Limb (tissue), 2 donors: ENCODE data around the gene CDR2L.

Experiments used
- DNase-seq, 2 donors: peaks; one replicate each; pipeline ENCODE4 v3.0.0-alpha.2; 2016; ENCODE audit errors: extremely low spot score in 2 of 2

Gene CDR2L

GRCh38 chr17:74987418-74987908 is at the start of gene CDR2L:
Gene CDR2L, plus strand, starts transcription at chr17:74987632. Its CDS starts 412 bp downstream, at chr17:74988044.
- DNase-seq: peak; percentile 94 to 97

GRCh38 chr17:74938194-74938950 is 49.1 kb upstream of the CDR2L start:
- DNase-seq: no peak

DNA sequence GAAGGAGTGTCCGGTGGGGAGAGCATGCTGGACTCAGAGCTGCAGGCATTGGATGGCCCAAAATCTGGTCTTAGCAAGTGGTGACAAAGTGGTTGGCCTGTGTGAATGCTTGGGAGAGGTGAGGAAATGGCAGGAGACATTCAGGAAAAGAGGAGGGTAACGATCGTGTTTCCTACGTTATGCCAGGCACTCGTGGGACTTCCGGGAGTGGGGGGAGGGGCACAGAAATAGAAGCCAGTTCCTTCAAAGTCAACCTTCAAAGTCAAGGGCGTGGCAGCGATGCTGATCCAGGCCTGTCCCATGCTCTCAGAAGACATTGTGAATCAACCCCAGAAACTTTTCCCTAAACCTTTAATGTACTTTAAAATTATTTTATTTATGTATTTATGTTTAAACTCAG is 47.9 kb upstream of the CDR2L start:
- no peak for DNase-seq

DNA sequence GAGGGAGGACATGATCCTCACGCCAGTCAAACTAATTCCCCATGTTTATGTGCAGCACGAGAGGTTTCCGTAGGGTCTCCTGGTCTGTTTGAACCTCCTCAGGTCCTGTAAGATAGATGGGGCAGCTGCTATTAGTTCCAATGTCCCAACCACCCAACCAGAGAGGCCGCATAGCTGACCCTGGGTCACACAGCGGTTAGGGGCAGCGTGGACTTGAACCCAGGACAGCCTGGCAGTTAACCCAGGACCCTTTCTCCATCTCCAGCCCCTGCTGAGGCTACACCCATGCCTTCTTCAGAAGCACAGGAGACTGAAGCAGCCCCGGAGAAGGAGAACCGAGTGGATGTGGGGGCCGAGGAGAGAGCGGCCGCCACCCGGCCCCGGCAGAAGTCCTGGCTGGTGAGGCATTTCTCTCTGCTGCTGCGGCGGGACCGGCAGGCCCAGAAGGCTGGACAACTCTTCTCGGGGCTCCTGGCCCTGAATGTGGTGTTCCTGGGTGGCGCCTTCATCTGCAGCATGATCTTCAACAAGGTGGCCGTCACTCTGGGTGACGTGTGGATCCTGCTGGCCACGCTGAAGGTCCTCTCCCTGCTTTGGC is 46.2 kb upstream of the CDR2L start:
- DNase-seq: no peak

DNA sequence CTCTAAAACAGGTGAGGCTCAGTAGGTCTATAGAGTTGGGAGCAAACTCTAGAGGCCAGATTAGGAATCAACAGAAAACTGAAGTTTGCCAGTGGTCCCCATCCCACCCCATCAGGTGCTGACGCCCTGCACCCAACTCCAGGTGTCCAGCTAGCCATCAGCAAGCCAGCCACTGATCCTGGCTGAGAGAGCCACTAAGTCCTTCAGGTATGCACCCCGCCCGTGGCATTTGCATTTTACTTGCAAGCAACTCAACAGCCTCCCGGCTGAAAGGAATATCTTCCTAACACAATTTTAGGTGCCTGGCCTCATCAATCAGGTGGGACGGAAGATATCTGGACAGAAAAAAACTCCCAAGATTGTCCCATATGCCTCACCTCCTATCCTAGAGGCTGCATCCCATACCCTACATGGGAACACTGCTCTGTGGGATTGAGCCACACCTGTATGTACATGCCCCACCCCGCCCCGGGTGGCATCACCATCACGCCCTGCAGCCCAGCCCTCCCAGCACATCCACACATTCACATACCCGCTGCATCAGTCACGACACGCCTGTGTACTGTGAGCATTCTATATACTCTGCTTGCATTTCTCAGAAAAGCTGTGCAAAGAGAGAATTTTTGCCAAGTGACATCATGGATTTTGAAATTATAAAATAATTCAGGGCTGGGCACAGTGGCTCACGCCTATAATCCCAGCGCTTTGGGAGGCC is 43.5 kb upstream of the CDR2L start:
- DNase-seq: no peak

DNA sequence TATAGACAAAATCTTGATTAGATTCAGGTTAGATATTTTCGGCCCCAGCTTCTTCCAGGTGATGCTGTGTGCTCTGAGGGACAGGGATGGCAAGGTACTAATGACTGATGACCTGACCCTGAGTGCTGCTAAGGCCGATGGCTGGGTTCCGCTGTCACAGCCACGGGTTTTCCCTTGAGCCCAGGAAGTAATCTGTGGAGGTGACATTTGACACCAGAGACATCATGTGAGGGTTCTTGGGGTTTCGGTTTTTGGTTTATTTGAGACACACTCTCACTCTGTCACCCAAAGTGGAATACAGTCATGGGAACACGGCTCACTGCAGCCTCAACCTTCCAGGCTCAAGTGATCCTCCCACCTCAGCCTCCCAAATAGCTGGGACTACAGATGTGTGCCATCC is 41.9 kb upstream of the CDR2L start:
- DNase-seq: no peak

DNA sequence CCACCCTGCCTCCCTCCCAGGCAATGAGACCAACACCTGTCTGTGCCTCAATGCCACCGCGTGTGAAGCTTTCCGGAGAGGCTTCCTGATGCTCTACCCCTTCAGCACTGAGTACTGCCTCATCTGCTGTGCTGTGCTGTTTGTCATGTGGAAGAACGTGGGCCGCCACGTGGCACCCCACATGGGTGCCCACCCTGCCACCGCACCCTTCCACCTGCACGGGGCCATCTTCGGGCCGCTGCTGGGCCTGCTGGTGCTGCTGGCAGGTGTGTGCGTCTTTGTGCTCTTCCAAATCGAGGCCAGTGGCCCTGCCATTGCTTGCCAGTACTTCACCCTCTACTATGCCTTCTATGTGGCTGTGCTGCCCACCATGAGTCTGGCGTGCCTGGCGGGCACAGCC is 40.8 kb upstream of the CDR2L start:
- no peak for DNase-seq

DNA sequence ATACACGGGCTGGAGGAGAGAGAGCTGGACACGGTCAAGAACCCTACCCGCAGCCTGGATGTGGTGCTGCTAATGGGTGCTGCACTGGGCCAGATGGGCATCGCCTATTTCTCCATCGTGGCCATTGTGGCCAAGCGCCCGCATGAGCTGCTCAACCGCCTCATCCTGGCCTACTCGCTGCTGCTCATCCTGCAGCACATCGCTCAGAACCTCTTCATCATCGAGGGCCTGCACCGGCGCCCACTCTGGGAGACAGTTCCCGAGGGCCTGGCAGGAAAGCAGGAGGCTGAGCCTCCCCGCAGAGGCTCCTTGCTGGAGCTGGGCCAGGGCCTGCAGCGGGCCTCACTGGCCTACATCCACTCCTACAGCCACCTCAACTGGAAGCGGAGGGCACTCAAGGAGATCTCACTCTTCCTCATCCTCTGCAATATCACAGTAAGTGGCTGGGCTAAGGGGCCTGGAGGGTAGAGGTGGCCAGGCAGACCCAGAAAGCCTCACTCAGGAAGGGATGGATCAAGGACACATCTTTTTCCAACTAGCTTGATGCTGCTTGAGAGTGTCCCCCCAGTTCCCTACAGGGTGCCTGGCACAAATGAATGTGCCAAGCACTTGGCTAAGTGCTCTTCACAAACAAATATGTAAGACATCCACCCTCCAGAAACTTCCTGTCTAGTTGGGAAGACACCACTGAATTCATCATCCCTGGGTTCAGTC is 40.2 kb upstream of the CDR2L start:
- DNase-seq: no peak

DNA sequence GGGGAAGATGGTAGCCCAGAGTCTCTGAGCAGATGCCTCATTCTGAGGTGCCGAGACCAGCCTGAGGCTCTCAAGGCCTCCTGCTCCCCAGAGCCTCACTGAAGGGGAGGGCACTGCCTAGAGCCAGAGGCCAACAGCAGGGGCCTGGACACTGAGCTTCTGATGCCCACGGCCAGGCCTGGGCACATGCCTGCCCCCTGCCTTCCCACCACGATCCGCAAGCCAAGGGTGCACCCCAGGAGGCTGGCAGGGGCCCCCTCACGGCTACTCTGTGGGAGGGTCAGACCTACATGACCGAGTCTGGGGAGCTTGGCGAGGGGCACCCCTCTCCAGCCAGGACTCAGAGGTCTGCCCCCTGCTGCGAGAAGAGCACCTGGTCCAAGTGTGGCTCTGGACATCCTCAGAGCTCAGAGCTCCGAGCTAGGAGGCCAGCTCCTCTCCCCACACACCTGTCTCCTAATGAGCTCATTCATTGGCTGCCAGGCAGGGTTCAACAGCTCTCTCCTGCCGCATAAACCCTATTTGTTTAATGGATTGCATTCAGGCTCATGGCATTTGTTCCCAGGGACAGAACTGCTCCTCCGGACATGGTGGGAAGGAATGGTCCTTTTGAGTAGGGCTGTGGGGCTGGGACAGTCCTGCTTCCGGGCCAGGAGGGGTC is 37.8 kb upstream of the CDR2L start:
- DNase-seq: no peak

DNA sequence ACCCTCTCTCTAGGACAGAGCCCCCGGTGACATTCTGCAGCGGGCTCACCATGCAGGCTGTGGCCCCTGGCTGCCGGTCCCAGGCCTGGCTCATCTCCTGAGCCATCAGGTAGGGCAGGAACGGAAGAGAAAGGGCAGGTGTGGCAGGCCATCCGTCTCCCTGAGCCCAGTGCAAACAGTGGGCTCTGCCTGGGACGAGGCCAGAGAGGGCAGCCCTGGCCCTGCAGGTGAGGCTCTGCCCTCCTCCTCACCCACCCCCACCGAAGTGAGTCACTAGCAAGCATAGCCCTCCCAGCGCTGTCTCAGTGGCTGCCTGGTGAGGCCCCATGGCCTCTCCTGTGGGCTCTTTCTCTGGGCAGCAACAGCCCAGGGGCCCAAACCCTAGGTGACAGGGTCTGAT is 37.2 kb upstream of the CDR2L start:
- DNase-seq: no peak

GRCh38 chr17:74951065-74951464 is 36.4 kb upstream of the CDR2L start:
- DNase-seq: no peak

GRCh38 chr17:74951680-74952421 is 35.6 kb upstream of the CDR2L start:
- no peak for DNase-seq

GRCh38 chr17:74952431-74953133 is 34.9 kb upstream of the CDR2L start:
- no peak for DNase-seq

- DNase-seq: no peak
Observed at GRCh38 chr17:74953134-74953687, 34.2 kb upstream of the CDR2L start.

- no peak for DNase-seq
Observed at GRCh38 chr17:74954115-74954514, 33.3 kb upstream of the CDR2L start.

DNA sequence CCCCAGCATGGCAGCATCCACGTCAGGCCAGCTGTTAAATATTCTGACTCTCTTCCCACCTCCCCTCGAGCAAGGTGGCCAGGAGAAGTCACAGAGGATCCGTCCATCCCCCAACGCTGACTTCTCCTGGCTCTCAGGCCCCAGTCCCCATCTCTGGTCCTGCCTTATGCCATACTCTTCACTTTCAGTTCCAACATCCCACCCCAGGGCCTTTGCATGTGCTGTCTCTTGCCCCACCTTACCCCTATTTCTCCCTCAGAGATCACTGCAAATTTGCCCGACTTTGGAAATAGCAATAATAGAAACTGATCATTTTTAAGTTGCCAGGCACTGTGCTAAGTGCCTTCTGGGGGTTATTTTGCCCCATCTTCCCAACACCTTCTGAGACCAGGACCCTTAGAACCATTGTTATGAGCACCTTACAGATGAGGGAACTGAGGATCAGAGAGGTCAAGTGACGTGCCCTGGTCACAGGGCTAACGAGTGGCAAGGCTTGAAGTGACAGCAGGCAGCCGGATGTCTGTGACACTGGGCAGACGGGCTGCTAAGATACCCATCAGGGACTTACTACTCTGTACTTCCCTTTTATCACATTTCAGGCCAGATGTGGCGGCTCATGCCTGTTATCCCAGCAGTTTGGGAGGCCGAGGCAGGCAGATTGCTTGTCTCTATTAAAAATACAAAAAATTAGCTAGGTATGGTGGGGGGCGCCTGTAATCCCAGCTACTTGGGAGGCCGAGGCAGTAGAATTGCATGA is 32.6 kb upstream of the CDR2L start:
- no peak for DNase-seq

DNA sequence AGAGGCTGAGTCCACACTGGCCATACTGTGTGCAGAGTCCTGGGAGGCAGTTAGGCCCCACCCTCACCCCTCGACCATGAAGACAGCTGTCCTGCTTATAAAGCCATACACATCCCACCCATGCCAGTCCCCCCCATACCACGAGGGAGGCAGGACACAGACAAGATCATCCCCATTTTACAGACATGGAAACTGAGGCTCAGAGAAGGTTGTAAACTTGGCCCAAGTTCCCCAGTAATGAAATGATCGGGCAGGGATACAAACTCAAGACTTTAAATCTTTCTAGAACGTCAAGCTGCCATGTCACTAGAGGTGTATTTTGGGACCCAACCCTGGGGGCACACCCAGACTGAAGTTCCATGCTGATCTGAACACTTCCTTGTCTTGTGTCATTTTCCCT is 31.3 kb upstream of the CDR2L start:
- DNase-seq: no peak

GRCh38 chr17:74957935-74958740 is 29.3 kb upstream of the CDR2L start:
- peak; percentile 44 to 88 for DNase-seq
